NCI-H187 (cell line): ENCODE results near the gene TNF.

Source experiments
- DNase-seq, 2 experiments: peaks; one replicate each; lab custom pipeline; 2025; lab: John Stamatoyannopoulos, UW

The TNF gene

GRCh38 chr6:31575335-31575901, at the start of gene TNF:
TSS of gene TNF (plus strand) at chr6:31575565. CDS start at chr6:31575742, 177 bp downstream.
- DNase-seq, result no peak

GRCh38 chr6:31525932-31526591, 49.3 kb upstream of the TNF start:
- DNase-seq, result no peak

- no peak for DNase-seq
Observed at GRCh38 chr6:31528307-31528777, 47.0 kb upstream of the TNF start.

- DNase-seq, result no peak
Observed at GRCh38 chr6:31528821-31529328, 46.5 kb upstream of the TNF start, which contains the start of gene MCCD1. TSS of gene MCCD1 (plus strand) at chr6:31528962. CDS start at chr6:31529015, 53 bp downstream.

- no peak for DNase-seq
Observed at GRCh38 chr6:31529329-31530150, 45.8 kb upstream of the TNF start.

GRCh38 chr6:31530659-31531058, 44.7 kb upstream of the TNF start:
- DNase-seq, result no peak

- no peak for DNase-seq
Observed at GRCh38 chr6:31531162-31531561, 44.2 kb upstream of the TNF start.

GRCh38 chr6:31531771-31532643, 43.4 kb upstream of the TNF start:
- DNase-seq, result no peak

GRCh38 chr6:31532644-31533454, 42.5 kb upstream of the TNF start:
- DNase-seq, result no peak

GRCh38 chr6:31533455-31533841, 41.9 kb upstream of the TNF start:
- DNase-seq, result no peak

GRCh38 chr6:31534011-31534410, 41.4 kb upstream of the TNF start:
- DNase-seq, result no peak

GRCh38 chr6:31534521-31535040, 40.8 kb upstream of the TNF start:
- DNase-seq, result no peak

- DNase-seq, result no peak
Observed at GRCh38 chr6:31535538-31536324, 39.6 kb upstream of the TNF start.

- DNase-seq, result no peak
Observed at GRCh38 chr6:31538805-31539400, 36.5 kb upstream of the TNF start.

GRCh38 chr6:31540640-31541039, 34.7 kb upstream of the TNF start:
- DNase-seq, result no peak

GRCh38 chr6:31541059-31541657, 34.2 kb upstream of the TNF start:
- peak in 1 of 2 experiments; percentile 53 for DNase-seq

- peak; percentile 96 to 99 for DNase-seq
Observed at GRCh38 chr6:31541658-31542521, 33.5 kb upstream of the TNF start, which contains the start of gene DDX39B. TSS of gene DDX39B (minus strand) at chr6:31542003. CDS start at chr6:31540532, 1,471 bp downstream.

- DNase-seq, result no peak
Observed at GRCh38 chr6:31543639-31544038, 31.7 kb upstream of the TNF start.
